HepG2 (cell line): ENCODE data around the gene ERMAP. TPM values are rescaled to one million over a fixed set of nuclear protein-coding genes. Genes with fewer than 3 reads are reported as not detected.

Experiments used
- ATAC-seq: fragments of 200-7000 bp; cut with Tn5 transposase; 3 replicates; pipeline ENCODE4 v1.9.1; 2020; ENCODE audit warnings: mild to moderate bottlenecking, moderate library complexity
- BruUV-seq: library from RNA; stranded (reverse); fragments of 400-500 nt; replicated peaks from 2 replicates; lab custom pipeline; 2021; lab: Mats Ljungman, UMichigan
- CTCF ChIA-PET: fragments of 300-600 bp; formaldehyde crosslinking; extraction: SDS; loops from one replicate; lab custom pipeline; 2021; ENCODE audit warnings: low total read pairs, inconsistent platforms, low intra/inter-chr PET ratio; lab: Yijun Ruan, JAX
- POLR2A ChIA-PET: fragments of 350-600 bp; sonication (Branson Sonifier 250); formaldehyde crosslinking; loops from one replicate; lab custom pipeline; 2020; ENCODE audit warnings: antibody characterized with exemption, inconsistent platforms; lab: Yijun Ruan, JAX
- DNase-seq: peaks from one replicate; pipeline ENCODE4 v3.0.0-alpha.2; 2015; ENCODE audit warnings: low spot score
- FAIRE-seq: peaks from 3 replicates; lab custom pipeline; 2011; peaks lifted over from hg19 to GRCh38; lab: Jason Lieb, UNC
- H2AFZ ChIP-seq: one replicate; pipeline ENCODE4 v1.6.1; 2011; ENCODE audit warnings: low read length, inconsistent platforms
- H3K27ac ChIP-seq: fragments of 300-600 bp; 3 replicates; pipeline ENCODE4 v1.8.0; 2011; ENCODE audit warnings: mixed run types, mild to moderate bottlenecking, mixed read lengths, low read length, inconsistent platforms; ENCODE audit not compliant: insufficient read depth; ENCODE audit errors: extremely low read length
- H3K27me3 ChIP-seq, 2 experiments: fragments of 200-600 bp in 1 of 2; 2 replicates in 1 of 2; 3 replicates in 1 of 2; pipeline versions ENCODE4 v1.6.0 to v1.8.0; 2011; ENCODE audit warnings: low read length in 2 of 2, mild to moderate bottlenecking in 2 of 2, moderate library complexity in 2 of 2, inconsistent platforms in 1 of 2; ENCODE audit not compliant: insufficient read depth in 2 of 2, control insufficient read depth in 1 of 2
- H3K36me3 ChIP-seq, 2 experiments: fragments of 200-600 bp in 1 of 2; replicated peaks in 1 of 2; 2 replicates in 1 of 2; 3 replicates in 1 of 2; pipeline versions ENCODE4 v1.5.1 to v1.8.0; 2011; ENCODE audit warnings: low read length in 2 of 2, inconsistent platforms in 1 of 2; ENCODE audit not compliant: insufficient read depth in 2 of 2, control insufficient read depth in 1 of 2
- H3K4me1 ChIP-seq: 2 replicates; pipeline ENCODE4 v1.5.1; 2012; ENCODE audit warnings: low read length, inconsistent platforms; ENCODE audit not compliant: insufficient read depth
- H3K4me2 ChIP-seq: 2 replicates; pipeline ENCODE4 v1.6.0; 2011; ENCODE audit warnings: low read depth, low read length, inconsistent platforms
- H3K4me3 ChIP-seq, 3 experiments: fragments of 200-600 bp in 1 of 3; sonication (generic), shearing (Covaris generic) in 1 of 3; replicated peaks in 1 of 3; 2 replicates each; pipeline ENCODE4 v1.5.1; 2011 to 2016; ENCODE audit warnings: low read length in 3 of 3, inconsistent platforms in 2 of 3, low read depth in 2 of 3, mild to moderate bottlenecking in 2 of 3, control low read depth in 1 of 3, mixed read lengths in 1 of 3; ENCODE audit not compliant: insufficient read depth in 1 of 3
- H3K79me2 ChIP-seq: one replicate; pipeline ENCODE4 v1.6.1; 2011; ENCODE audit warnings: low read length, inconsistent platforms; ENCODE audit not compliant: insufficient read depth
- H3K9ac ChIP-seq: 2 replicates; pipeline ENCODE4 v1.6.0; 2011; ENCODE audit warnings: mild to moderate bottlenecking, low read depth, low read length, inconsistent platforms; ENCODE audit not compliant: insufficient read depth
- H3K9me3 ChIP-seq: 2 replicates; pipeline ENCODE4 v1.5.1; 2012; ENCODE audit warnings: mild to moderate bottlenecking, low read length
- H4K20me1 ChIP-seq: 2 replicates; pipeline ENCODE4 v1.6.0; 2011; ENCODE audit warnings: inconsistent platforms, mild to moderate bottlenecking, low read length, moderate library complexity; ENCODE audit not compliant: insufficient read depth
- PBX2 ChIP-seq: IDR thresholded peaks from 2 replicates; pipeline ENCODE4 v1.6.1; 2016; ENCODE audit warnings: control low read depth
- POLR2G ChIP-seq: fragments of 200-400 bp; formaldehyde crosslinking; IDR thresholded peaks from 2 replicates; pipeline ENCODE4 v1.6.1; 2018; ENCODE audit warnings: mild to moderate bottlenecking, low read depth, low read length, moderate library complexity
- TERF1 ChIP-seq: sonication (generic); formaldehyde crosslinking; IDR thresholded peaks from 2 replicates; pipeline ENCODE4 v1.8.0; 2022; ENCODE audit warnings: mild to moderate bottlenecking, missing genetic modification reagents, moderate library complexity
- WGBS: methylation state at CpG from one replicate; pipeline ENCODE4 v1.1.6; 2017; ENCODE audit warnings: low lambda C conversion rate; 5-methylcytosine and 5-hydroxymethylcytosine counted together
- in situ Hi-C: cut with HindIII; loops from 2 replicates; pipeline ENCODE4 v1.10.0; 2017; ENCODE audit warnings: low pct_unique_long_range_greater_than_20kb; ENCODE audit not compliant: extremely low pct_ligation_motif_present
- intact Hi-C: fragments of 100-400 bp; cut with micrococcal nuclease; formaldehyde crosslinking; loops from one replicate; pipeline ENCODE4 v1.10.0; 2022; ENCODE audit not compliant: unreplicated experiment
- polyA plus RNA-seq, 8 experiments: library from polyadenylated mRNA; depleted of rRNA in 3 of 8; stranded (reverse) in 7 of 8; unstranded in 1 of 8; fragments of >200 nt; fragmentation: Illumina TruSeq in 4 of 8; extraction: Trizol in 4 of 8; gene quantifications; 2 replicates each; pipeline versions ENCODE4 v1.2.1 to v1.2.3, GENCODE V29; 2011 to 2016; ENCODE audit warnings: low read depth in 4 of 8, missing spikeins in 1 of 8, mixed read lengths in 1 of 8; ENCODE audit not compliant: insufficient read depth in 1 of 8
- total RNA-seq, 5 experiments: library from RNA; depleted of rRNA; stranded (reverse); fragments of >200 nt; fragmentation: Illumina TruSeq; extraction: Trizol; gene quantifications; 2 replicates each; pipeline ENCODE4 v1.2.3, GENCODE V29; 2016; ENCODE audit warnings: low read depth in 1 of 5

The ERMAP gene
- total and polyA plus RNA-seq, 2 of the 13 experiments (the other 11 are each of a cell fraction or from before 2014, with no cell fraction given) = 2.2 to 4.4 TPM

GRCh38 chr1:42851960-42852607 is 35.2 kb downstream of the ERMAP start:
- 94% methylated on average over 2 of the region's 2 CpGs for WGBS
- POLR2A ChIA-PET = no interaction called here
- no peaks in the 10 kb centered on the region for H4K20me1 ChIP-seq

More at GRCh38 chr1:42851960-42852607, 35.2 kb downstream of the ERMAP start:
- ATAC-seq = no peak
- no peak overlapping the region for H3K4me2 ChIP-seq
- H3K9me3 ChIP-seq = no peaks in the 10 kb centered on the region
- FAIRE-seq = no peak
- peaks cover 35% of the 10 kb centered on the region for H3K4me1 ChIP-seq
- no peak overlapping the region for H3K27ac ChIP-seq
- H3K36me3 ChIP-seq = peaks cover 2 to 21% of the 10 kb centered on the region in 2 experiments; a peak in 3 of 5 replicates
- in situ Hi-C loops = no loop called here
- CTCF ChIA-PET = no interaction called here
- H3K9ac ChIP-seq = no peak overlapping the region
- no TSS peak for BruUV-seq
- H3K79me2 ChIP-seq = peaks cover 13% of the 10 kb centered on the region
- intact Hi-C loops = no loop called here
- DNase-seq = no peak
- no peak overlapping the region for H2AFZ ChIP-seq
- no peaks in the 10 kb centered on the region; a peak in 1 of 5 replicates for H3K27me3 ChIP-seq
- TF ChIP-seq TERF1 (CRISPR knock-in tag) (no peak), PBX2 (CRISPR knock-in tag) (no peak), POLR2G (0 out of 2 replicates have a peak, but pooled peaks have one; percentile 3)
- TF ChIP-seq, all 625 proteins: peak for 1
- no peak overlapping the region for H3K4me3 ChIP-seq
